IMR-90 (cell line): ENCODE results near the gene PRR14L. TPM values are rescaled to one million over a fixed set of nuclear protein-coding genes. Genes with fewer than 3 reads are reported as not detected.
A peak's percentile ranks its signal among the peaks of the same experiment; 100 is the strongest.

Source experiments
- ATAC-seq: fragments of 200-7000 bp; cut with Tn5 transposase; 2 replicates; pipeline ENCODE4 v1.9.1; 2020; ENCODE audit warnings: low read depth, mild to moderate bottlenecking, moderate library complexity
- BruUV-seq: library from RNA; stranded (reverse); fragments of 400-500 nt; replicated peaks from 2 replicates; lab custom pipeline; 2021; lab: Mats Ljungman, UMichigan
- CTCF ChIA-PET: fragments of 300-600 bp; formaldehyde crosslinking; extraction: SDS; loops from one replicate; lab custom pipeline; 2021; ENCODE audit warnings: antibody characterized with exemption; lab: Yijun Ruan, JAX
- POLR2A ChIA-PET: fragments of 300-600 bp; sonication (Branson Sonifier 250); formaldehyde crosslinking; loops from one replicate; lab custom pipeline; 2022; ENCODE audit warnings: antibody characterized with exemption; ENCODE audit not compliant: unreplicated experiment; lab: Charles Lee
- DNase-seq: peaks from one replicate; pipeline ENCODE4 v3.0.0; 2013
- H2AFZ ChIP-seq: replicated peaks from 2 replicates; pipeline ENCODE3; 2013; ENCODE audit warnings: low read length, mild to moderate bottlenecking; ENCODE audit not compliant: poor library complexity
- H2AK5ac ChIP-seq: 2 replicates; pipeline ENCODE4 v1.6.1; 2013; ENCODE audit warnings: low read depth, low read length, inconsistent platforms
- H2AK9ac ChIP-seq: replicated peaks from 2 replicates; pipeline ENCODE3; 2013; ENCODE audit warnings: mild to moderate bottlenecking, low read depth, low read length, moderate library complexity; ENCODE audit not compliant: poor library complexity
- H2BK120ac ChIP-seq: 2 replicates; pipeline ENCODE4 v1.6.1; 2013; ENCODE audit warnings: low read depth, low read length, inconsistent platforms
- H2BK15ac ChIP-seq: 3 replicates; pipeline ENCODE4 v1.6.1; 2013; ENCODE audit warnings: low read depth, low read length, inconsistent platforms
- H2BK20ac ChIP-seq: 2 replicates; pipeline ENCODE4 v1.6.1; 2013; ENCODE audit warnings: low read depth, mild to moderate bottlenecking, inconsistent platforms, low read length, moderate library complexity
- H2BK5ac ChIP-seq: 2 replicates; pipeline ENCODE4 v1.6.1; 2013; ENCODE audit warnings: mild to moderate bottlenecking, low read depth, low read length, inconsistent platforms; ENCODE audit not compliant: poor library complexity, severe bottlenecking
- H3K14ac ChIP-seq: replicated peaks from 2 replicates; pipeline ENCODE4 v1.6.1; 2013; ENCODE audit warnings: low read depth, low read length, inconsistent platforms
- H3K18ac ChIP-seq: 2 replicates; pipeline ENCODE4 v1.6.1; 2013; ENCODE audit warnings: low read depth, low read length, control low read depth
- H3K23ac ChIP-seq: 2 replicates; pipeline ENCODE4 v1.6.1; 2013; ENCODE audit warnings: low read depth, low read length, inconsistent platforms
- H3K27ac ChIP-seq: 2 replicates; pipeline ENCODE4 v1.5.1; 2013; ENCODE audit warnings: mild to moderate bottlenecking, control low read depth, low read length; ENCODE audit not compliant: insufficient read depth
- H3K27me3 ChIP-seq: 2 replicates; pipeline ENCODE4 v1.6.1; 2013; ENCODE audit warnings: low read length; ENCODE audit not compliant: control insufficient read depth, insufficient read depth
- H3K36me3 ChIP-seq: 2 replicates; pipeline ENCODE4 v1.6.1; 2013; ENCODE audit warnings: low read length, mixed read lengths; ENCODE audit not compliant: control insufficient read depth, insufficient read depth
- H3K4ac ChIP-seq: 2 replicates; pipeline ENCODE4 v1.6.1; 2013; ENCODE audit warnings: low read depth, low read length, inconsistent platforms
- H3K4me1 ChIP-seq: 2 replicates; pipeline ENCODE4 v1.6.1; 2013; ENCODE audit warnings: low read length, mixed read lengths; ENCODE audit not compliant: control insufficient read depth, insufficient read depth
- H3K4me2 ChIP-seq: 2 replicates; pipeline ENCODE4 v1.6.1; 2013; ENCODE audit warnings: low read depth, mild to moderate bottlenecking, control low read depth, low read length, moderate library complexity
- H3K4me3 ChIP-seq: 2 replicates; pipeline ENCODE4 v1.5.1; 2013; ENCODE audit warnings: low read depth, mild to moderate bottlenecking, control low read depth, low read length, moderate library complexity; ENCODE audit not compliant: insufficient read depth
- H3K56ac ChIP-seq: 2 replicates; pipeline ENCODE4 v1.6.1; 2013; ENCODE audit warnings: low read length, inconsistent platforms; ENCODE audit not compliant: insufficient read depth; ENCODE audit errors: extremely low read depth
- H3K79me1 ChIP-seq, 2 experiments: 2 replicates each; pipeline ENCODE4 v1.6.1; 2013; ENCODE audit warnings: low read length in 2 of 2, inconsistent platforms in 1 of 2, low read depth in 1 of 2
- H3K9ac ChIP-seq: 2 replicates; pipeline ENCODE4 v1.6.1; 2013; ENCODE audit warnings: low read depth, low read length, control low read depth
- H3K9me1 ChIP-seq: 2 replicates; pipeline ENCODE4 v1.6.1; 2013; ENCODE audit warnings: low read length, inconsistent platforms; ENCODE audit not compliant: insufficient read depth
- H3K9me3 ChIP-seq: 2 replicates; pipeline ENCODE4 v1.6.1; 2013; ENCODE audit warnings: low read length; ENCODE audit not compliant: control insufficient read depth, insufficient read depth
- H4K20me1 ChIP-seq: 2 replicates; pipeline ENCODE4 v1.6.1; 2013; ENCODE audit warnings: low read length, inconsistent platforms; ENCODE audit not compliant: insufficient read depth
- H4K5ac ChIP-seq: 2 replicates; pipeline ENCODE4 v1.6.1; 2013; ENCODE audit warnings: mild to moderate bottlenecking, low read depth, low read length, control low read depth
- H4K8ac ChIP-seq, 2 experiments: 2 replicates each; pipeline ENCODE4 v1.6.1; 2013; ENCODE audit warnings: low read depth in 2 of 2, low read length in 2 of 2, control low read depth in 1 of 2, inconsistent platforms in 1 of 2
- H4K91ac ChIP-seq: 2 replicates; pipeline ENCODE4 v1.6.1; 2013; ENCODE audit warnings: low read depth, low read length, inconsistent platforms; ENCODE audit not compliant: insufficient read depth
- ELK1 ChIP-seq: fragments of 150-350 bp; IDR thresholded peaks from 2 replicates; pipeline ENCODE4 v1.6.1; 2016; ENCODE audit warnings: low read depth, mild to moderate bottlenecking, low read length, moderate library complexity, borderline replicate concordance
- FOS ChIP-seq: fragments of 150-350 bp; IDR thresholded peaks from 2 replicates; pipeline ENCODE4 v1.6.1; 2016; ENCODE audit warnings: low read depth, low read length
- NFE2L2 ChIP-seq: fragments of 150-350 bp; IDR thresholded peaks from 2 replicates; pipeline ENCODE4 v1.6.1; 2016; ENCODE audit warnings: low read depth, mild to moderate bottlenecking, low read length
- RAD21 ChIP-seq: IDR thresholded peaks from 2 replicates; pipeline ENCODE4 v1.6.1; 2012; ENCODE audit warnings: low read length, improper control_type of control experiment
- RCOR1 ChIP-seq: IDR thresholded peaks from 2 replicates; pipeline ENCODE4 v1.6.1; 2012; ENCODE audit warnings: mild to moderate bottlenecking, low read length, improper control_type of control experiment; ENCODE audit not compliant: insufficient replicate concordance
- WGBS, 2 experiments: methylation state at CpG; one replicate each; pipeline versions ENCODE4 v1.1.5 to v1.1.7; 2013; ENCODE audit warnings: missing lambda C conversion rate in 2 of 2; ENCODE audit not compliant: insufficient read length in 1 of 2; ENCODE audit errors: extremely low coverage in 2 of 2; 5-methylcytosine and 5-hydroxymethylcytosine counted together
- dilution Hi-C: fragments of 300-500 bp; cut with HindIII; formaldehyde crosslinking; loops from one replicate; pipeline ENCODE4 v1.14.3; 2018; ENCODE audit warnings: low sequenced_read_pairs; ENCODE audit not compliant: unreplicated experiment
- in situ Hi-C: fragments of 300-500 bp; cut with MboI; formaldehyde crosslinking; loops from 3 replicates; pipeline ENCODE4 v1.14.3; 2019; ENCODE audit warnings: low sequenced_read_pairs, inconsistent platforms, mixed read lengths
- intact Hi-C: fragments of 100-400 bp; cut with micrococcal nuclease; formaldehyde crosslinking; loops from 2 replicates; pipeline ENCODE4 v1.10.0; 2022
- polyA plus RNA-seq, 3 experiments: library from polyadenylated mRNA; depleted of rRNA; stranded (reverse); fragments of >200 nt; gene quantifications; 2 replicates each; pipeline ENCODE4 v1.2.3, GENCODE V29; 2012; ENCODE audit warnings: low replicate concordance in 1 of 3
- total RNA-seq: library from RNA; depleted of rRNA; stranded (reverse); fragments of >200 nt; gene quantifications from 2 replicates; pipeline ENCODE4 v1.2.3, GENCODE V29; 2012

PRR14L gene
- total and polyA plus RNA-seq, 2 of the 4 experiments (the other 2 are of a cell fraction): 9.0 to 19.7 TPM

GRCh38 chr22:31750365-31751284 is 693 bp upstream of the PRR14L start:
- no peak for DNase-seq
- Histone ChIP-seq H3K27me3 (no peaks in the 10 kb centered on the region), H4K20me1 (no peaks in the 10 kb centered on the region), H3K79me1 (peaks cover 29 to 49% of the 10 kb centered on the region in 2 experiments), H3K9ac (peak overlapping the region; percentile 77), H2AK5ac (peak overlapping the region; percentile 24; the same call in 1 of the 2 replicates), H3K9me3 (no peaks in the 10 kb centered on the region), H2AFZ (peak overlapping the region; percentile 91), H3K23ac (peak overlapping the region; percentile 51), H4K91ac (peak overlapping the region; percentile 82), H2AK9ac (peak overlapping the region; percentile 33), H3K4ac (peak overlapping the region; percentile 61), H3K4me2 (peak overlapping the region; percentile 77), H3K56ac (peak overlapping the region; percentile 33; the same call in 1 of the 2 replicates), H4K5ac (peak overlapping the region; percentile 96), H3K4me3 (no peak overlapping the region), H3K9me1 (peaks cover 9% of the 10 kb centered on the region), H3K4me1 (peaks cover 10% of the 10 kb centered on the region), H2BK20ac (peak overlapping the region; percentile 14; the same call in 1 of the 2 replicates), H2BK5ac (peak overlapping the region; percentile 56), H4K8ac (peak overlapping the region; percentile 60 to 95), H2BK120ac (peak overlapping the region; percentile 69), H3K18ac (peak overlapping the region; percentile 47; the same call in 1 of the 2 replicates), H2BK15ac (peak overlapping the region; percentile 75; the same call in 1 of the 3 replicates), H3K36me3 (no peaks in the 10 kb centered on the region), H3K27ac (peak overlapping the region; percentile 87), H3K14ac (peak overlapping the region; percentile 71)
- WGBS, 2 experiments: 77% methylated on average over 10 of the region's 16 CpGs; no CpG with 5 or more reads in 1 of the 2 experiments
- CTCF ChIA-PET: no interaction called here
- no TSS peak for BruUV-seq
- no peak for TF ChIP-seq FOS
- no peak for TF ChIP-seq RAD21
- TF ChIP-seq RCOR1: no peak
- TF ChIP-seq ELK1: no peak
- no peak for TF ChIP-seq NFE2L2
- ATAC-seq: no peak
- dilution Hi-C loops: no loop called here
- in situ Hi-C loops: loop anchor here (10.0 kb wide), 1 partner anchor 194 kb away; the partner anchor contains the start of gene YWHAH
- POLR2A ChIA-PET: no interaction called here
- intact Hi-C loops: loop anchor here (5.0 kb wide), 3 partner anchors 88 to 202 kb away; partner anchors contain the start of gene PISD
